DOHH2 (cell line): ENCODE results near the gene SMC3.

Source experiments
- EZH2phosphoT487 ChIP-seq: fragments of 200-600 bp; sonication (generic); IDR thresholded peaks from 2 replicates; pipeline ENCODE4 v1.6.1; 2017; ENCODE audit warnings: borderline replicate concordance, mild to moderate bottlenecking, antibody characterized with exemption, low read length, moderate library complexity, mixed read lengths
- TF ChIP-seq, protein P1 (sequence below): fragments of 200-600 bp; sonication (generic); IDR thresholded peaks from one replicate; pipeline ENCODE4 v1.5.1; 2014; ENCODE audit warnings: antibody characterized with exemption, mild to moderate bottlenecking, low read depth, low read length; ENCODE audit not compliant: poor library complexity, severe bottlenecking

DNA sequence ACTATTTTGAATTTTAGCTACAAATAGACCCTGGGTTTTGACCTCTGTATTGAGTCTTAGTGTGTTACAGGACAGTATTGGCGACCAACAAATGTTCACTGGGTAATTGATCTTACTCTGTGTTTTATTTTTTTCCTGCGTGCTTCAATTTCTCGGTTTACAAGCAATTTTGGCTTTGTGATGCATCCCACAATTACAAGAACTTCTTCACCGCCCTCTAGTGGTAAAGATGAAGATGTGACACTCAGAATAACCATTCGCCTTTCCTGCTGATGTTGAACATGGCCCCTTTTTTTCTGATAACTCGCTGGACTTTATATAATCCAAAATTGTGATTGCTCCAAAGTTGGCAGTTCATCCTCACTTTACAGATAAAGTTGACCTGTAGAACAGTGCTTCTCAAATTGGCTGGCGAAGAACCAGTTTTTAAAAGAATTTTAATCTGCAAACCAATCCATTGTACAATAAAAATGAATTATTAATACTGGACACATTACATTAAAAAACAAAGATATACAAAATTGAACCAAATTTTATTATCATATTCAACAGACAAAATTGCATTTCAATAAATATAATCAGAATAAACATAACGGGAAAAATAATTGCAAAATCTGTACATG is 20.2 kb upstream of the SMC3 start:
- TF ChIP-seq, protein P1, sequence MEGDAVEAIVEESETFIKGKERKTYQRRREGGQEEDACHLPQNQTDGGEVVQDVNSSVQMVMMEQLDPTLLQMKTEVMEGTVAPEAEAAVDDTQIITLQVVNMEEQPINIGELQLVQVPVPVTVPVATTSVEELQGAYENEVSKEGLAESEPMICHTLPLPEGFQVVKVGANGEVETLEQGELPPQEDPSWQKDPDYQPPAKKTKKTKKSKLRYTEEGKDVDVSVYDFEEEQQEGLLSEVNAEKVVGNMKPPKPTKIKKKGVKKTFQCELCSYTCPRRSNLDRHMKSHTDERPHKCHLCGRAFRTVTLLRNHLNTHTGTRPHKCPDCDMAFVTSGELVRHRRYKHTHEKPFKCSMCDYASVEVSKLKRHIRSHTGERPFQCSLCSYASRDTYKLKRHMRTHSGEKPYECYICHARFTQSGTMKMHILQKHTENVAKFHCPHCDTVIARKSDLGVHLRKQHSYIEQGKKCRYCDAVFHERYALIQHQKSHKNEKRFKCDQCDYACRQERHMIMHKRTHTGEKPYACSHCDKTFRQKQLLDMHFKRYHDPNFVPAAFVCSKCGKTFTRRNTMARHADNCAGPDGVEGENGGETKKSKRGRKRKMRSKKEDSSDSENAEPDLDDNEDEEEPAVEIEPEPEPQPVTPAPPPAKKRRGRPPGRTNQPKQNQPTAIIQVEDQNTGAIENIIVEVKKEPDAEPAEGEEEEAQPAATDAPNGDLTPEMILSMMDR: peak; percentile 87
- TF ChIP-seq EZH2phosphoT487: no peak
